Activated T-cell treated with anti-CD3 and anti-CD28 coated beads, Interleukin-2, amount 50 U/mL, for 4 hours (primary cell): ENCODE measurements around the gene FXN. TPM values are rescaled to one million over a fixed set of nuclear protein-coding genes. Genes with fewer than 3 reads are reported as not detected.
A peak's percentile ranks its signal among the peaks of the same experiment; 100 is the strongest.
"Not testable (repeated sequence)": the region's sequence is repeated elsewhere in the genome, so short reads cannot be mapped to it uniquely, and the experiment has no call there.

Experiments used
- ATAC-seq, 2 donors: fragments of 200-7000 bp; cut with Tn5 transposase; one replicate each; pipeline ENCODE4 v1.10.0; 2021
- DNase-seq: peaks from one replicate; pipeline ENCODE4 v3.0.0-alpha.2; 2020
- H3K27me3 Mint-ChIP-seq: one replicate; pipeline ENCODE4 v1.8.0; 2021; ENCODE audit warnings: low read depth, mixed read lengths
- H3K36me3 Mint-ChIP-seq: one replicate; pipeline ENCODE4 v1.8.0; 2022; ENCODE audit warnings: mixed read lengths; ENCODE audit not compliant: insufficient read depth
- H3K4me1 Mint-ChIP-seq: one replicate; pipeline ENCODE4 v1.8.0; 2021; ENCODE audit warnings: low read depth, mixed read lengths
- H3K4me3 Mint-ChIP-seq: one replicate; pipeline ENCODE4 v1.8.0; 2021; ENCODE audit warnings: mild to moderate bottlenecking, moderate library complexity, mixed read lengths
- H3K9me3 Mint-ChIP-seq: one replicate; pipeline ENCODE4 v1.8.0; 2021; ENCODE audit warnings: mixed read lengths
- total RNA-seq, 3 donors: library from RNA; stranded (reverse); gene quantifications; one replicate each; pipeline ENCODE4 v1.2.1, GENCODE V29; 2021

The FXN gene
- total RNA-seq, 3 donors from 2014 or later: 46.4 to 49.4 (median 46.7) TPM

GRCh38 chr9:69036799-69037198, 1.2 kb downstream of the FXN start:
- Mint-ChIP-seq H3K36me3 (peaks cover 2% of the 10 kb centered on the region), H3K4me3 (peak overlapping the region; percentile 94), H3K27me3 (no peaks in the 10 kb centered on the region), H3K4me1 (peaks cover 20% of the 10 kb centered on the region), H3K9me3 (no peaks in the 10 kb centered on the region)
- DNase-seq (no peak), ATAC-seq (no peak)

- Mint-ChIP-seq H3K4me3 (no peak overlapping the region), H3K36me3 (peaks cover 5% of the 10 kb centered on the region), H3K4me1 (peaks cover 36% of the 10 kb centered on the region), H3K27me3 (no peaks in the 10 kb centered on the region), H3K9me3 (no peaks in the 10 kb centered on the region)
- ATAC-seq (no peak), DNase-seq (no peak)
Observed at GRCh38 chr9:69040646-69041045, 5.1 kb downstream of the FXN start.

GRCh38 chr9:69044240-69045219, 9.0 kb downstream of the FXN start:
- H3K36me3 Mint-ChIP-seq: peaks cover 16% of the 10 kb centered on the region
- H3K9me3 Mint-ChIP-seq: no peaks in the 10 kb centered on the region
- H3K4me3 Mint-ChIP-seq: no peak overlapping the region
- peaks cover 25% of the 10 kb centered on the region for H3K4me1 Mint-ChIP-seq
- ATAC-seq (no peak), DNase-seq (no peak)
- H3K27me3 Mint-ChIP-seq: no peaks in the 10 kb centered on the region

GRCh38 chr9:69045821-69046220, 10.3 kb downstream of the FXN start:
- H3K27me3 Mint-ChIP-seq: no peaks in the 10 kb centered on the region
- H3K4me1 Mint-ChIP-seq: peaks cover 23% of the 10 kb centered on the region
- ATAC-seq: no peak
- no peaks in the 10 kb centered on the region for H3K9me3 Mint-ChIP-seq
- no peak overlapping the region for H3K4me3 Mint-ChIP-seq
- H3K36me3 Mint-ChIP-seq: peaks cover 16% of the 10 kb centered on the region
- DNase-seq: no peak

GRCh38 chr9:69046723-69047122, 11.2 kb downstream of the FXN start:
- H3K4me3 Mint-ChIP-seq: no peak overlapping the region
- no peaks in the 10 kb centered on the region for H3K27me3 Mint-ChIP-seq
- no peak for DNase-seq
- no peak for ATAC-seq
- peaks cover 18% of the 10 kb centered on the region for H3K36me3 Mint-ChIP-seq
- peaks cover 19% of the 10 kb centered on the region for H3K4me1 Mint-ChIP-seq
- no peaks in the 10 kb centered on the region for H3K9me3 Mint-ChIP-seq

GRCh38 chr9:69047371-69047770, 11.8 kb downstream of the FXN start:
- H3K9me3 Mint-ChIP-seq: no peaks in the 10 kb centered on the region
- no peaks in the 10 kb centered on the region for H3K27me3 Mint-ChIP-seq
- no peak for DNase-seq
- H3K36me3 Mint-ChIP-seq: peaks cover 18% of the 10 kb centered on the region
- peaks cover 18% of the 10 kb centered on the region for H3K4me1 Mint-ChIP-seq
- H3K4me3 Mint-ChIP-seq: no peak overlapping the region
- ATAC-seq: no peak

DNA sequence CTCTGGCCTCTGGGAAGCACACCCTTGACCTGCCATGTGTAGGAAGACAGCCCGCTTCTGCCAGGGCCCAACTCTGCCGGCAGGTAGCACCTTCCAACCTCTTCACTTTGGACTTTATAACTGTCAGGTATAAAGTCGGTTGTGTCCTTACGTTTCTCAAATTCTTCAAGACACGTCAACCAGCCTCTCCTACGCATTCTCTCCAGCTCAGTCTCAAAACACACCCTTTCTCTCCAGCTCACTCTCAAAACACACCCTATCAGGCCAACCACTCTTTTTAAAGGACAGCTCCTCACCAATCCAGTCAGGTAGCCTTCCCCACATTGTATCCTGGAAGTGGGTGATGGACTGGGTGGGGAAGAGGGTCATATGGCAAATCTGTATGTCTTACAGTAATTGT, 13.5 kb downstream of the FXN start:
- Mint-ChIP-seq H3K27me3 (no peaks in the 10 kb centered on the region), H3K4me1 (peaks cover 8% of the 10 kb centered on the region), H3K36me3 (peaks cover 20% of the 10 kb centered on the region), H3K4me3 (no peak overlapping the region), H3K9me3 (no peaks in the 10 kb centered on the region)
- no peak for ATAC-seq
- DNase-seq: no peak

DNA sequence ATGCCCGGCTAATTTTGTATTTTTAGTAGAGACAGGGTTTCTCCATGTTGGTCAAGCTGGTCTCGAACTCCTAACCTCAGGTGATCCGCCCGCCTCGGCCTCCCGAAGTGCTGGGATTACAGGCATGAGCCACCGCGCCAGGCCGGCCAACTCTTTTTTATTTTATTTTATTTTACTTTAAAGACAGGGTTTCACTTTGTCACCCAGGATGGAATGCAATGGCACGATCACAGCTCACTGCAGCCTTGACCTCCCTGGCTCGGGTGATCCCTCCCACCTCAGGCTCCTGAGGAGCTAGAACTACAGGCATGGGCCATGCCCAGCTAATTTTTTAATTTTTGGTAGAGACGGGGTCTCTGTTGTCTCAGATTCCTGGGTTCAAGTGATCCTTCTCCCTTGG, 15.4 kb downstream of the FXN start:
- not testable (repeated sequence) for H3K4me3 Mint-ChIP-seq, H3K9me3 Mint-ChIP-seq, ATAC-seq, DNase-seq, H3K4me1 Mint-ChIP-seq, H3K27me3 Mint-ChIP-seq
- peaks cover 20% of the 10 kb centered on the region for H3K36me3 Mint-ChIP-seq

DNA sequence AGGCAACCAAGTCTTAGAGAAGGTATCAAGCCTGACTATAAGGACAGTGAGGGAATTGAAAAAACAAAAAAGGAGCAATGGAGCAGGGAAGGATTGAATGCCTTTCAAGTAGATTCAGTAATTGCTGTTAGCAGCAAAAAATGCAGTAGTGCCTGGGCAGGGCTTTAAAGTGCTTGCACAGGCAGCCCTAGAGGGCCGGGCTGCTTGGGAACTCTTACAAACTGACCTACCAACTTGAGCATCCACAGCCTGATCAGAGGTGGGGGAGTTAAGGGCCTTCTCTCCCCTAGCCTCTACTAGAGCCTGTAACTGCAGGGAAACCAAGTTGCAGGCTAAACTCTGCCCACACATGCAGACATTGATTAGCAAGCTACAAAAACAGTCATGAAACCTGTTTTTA, 19.4 kb downstream of the FXN start:
- no peaks in the 10 kb centered on the region for H3K27me3 Mint-ChIP-seq

GRCh38 chr9:69056191-69056815, 20.8 kb downstream of the FXN start:
- Mint-ChIP-seq H3K9me3 (no peaks in the 10 kb centered on the region), H3K4me3 (no peak overlapping the region), H3K4me1 (no peaks in the 10 kb centered on the region), H3K36me3 (peaks cover 32% of the 10 kb centered on the region), H3K27me3 (no peaks in the 10 kb centered on the region)
- DNase-seq (no peak), ATAC-seq (no peak)

More for the DNA sequence above, 19.4 kb downstream of the FXN start:
- ATAC-seq (no peak), DNase-seq (no peak)
- H3K4me3 Mint-ChIP-seq: no peak overlapping the region
- H3K4me1 Mint-ChIP-seq: no peaks in the 10 kb centered on the region
- peaks cover 29% of the 10 kb centered on the region for H3K36me3 Mint-ChIP-seq
- no peaks in the 10 kb centered on the region for H3K9me3 Mint-ChIP-seq

DNA sequence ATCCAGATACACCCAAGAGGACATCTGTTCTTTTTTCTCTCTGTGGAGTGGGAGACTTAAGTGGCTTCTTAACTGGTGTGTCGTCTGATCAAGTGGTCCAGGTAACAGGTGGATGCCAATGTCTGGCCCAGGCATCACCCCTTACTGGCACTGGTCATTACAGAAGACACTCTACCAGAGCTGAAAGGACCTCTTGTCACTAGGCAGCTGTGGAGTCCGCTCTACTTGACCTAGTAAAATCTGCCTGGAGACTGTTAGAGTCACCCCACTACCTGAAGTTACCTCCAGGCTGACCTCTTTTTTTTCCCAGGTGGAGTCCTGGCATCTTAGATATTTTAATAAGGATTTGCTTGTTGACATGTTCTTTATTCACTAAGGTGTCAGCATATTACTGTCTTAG, 22.5 kb downstream of the FXN start:
- Mint-ChIP-seq H3K9me3 (no peaks in the 10 kb centered on the region), H3K27me3 (no peaks in the 10 kb centered on the region), H3K36me3 (peaks cover 33% of the 10 kb centered on the region), H3K4me3 (no peak overlapping the region), H3K4me1 (no peaks in the 10 kb centered on the region)
- ATAC-seq (no peak), DNase-seq (no peak)

DNA sequence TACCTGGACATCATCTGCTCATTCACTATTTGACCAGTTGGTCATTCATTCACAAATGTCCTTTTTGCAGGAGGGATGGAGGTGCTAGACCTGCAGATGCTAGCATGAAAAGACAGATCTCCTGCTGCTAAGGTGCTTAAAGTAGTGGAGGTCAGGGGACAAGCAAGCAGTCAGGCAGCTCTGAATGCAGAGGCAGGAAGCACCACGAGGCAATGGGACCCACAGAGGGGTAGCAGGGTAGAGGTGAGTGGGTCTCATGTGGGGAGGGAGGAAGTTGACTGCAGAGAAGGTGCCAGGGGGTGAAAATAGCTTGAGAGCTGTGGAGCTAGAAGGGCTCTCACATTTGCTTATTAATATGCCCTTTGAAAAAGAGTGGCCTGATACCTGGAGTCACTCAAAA, 25.2 kb downstream of the FXN start:
- no peaks in the 10 kb centered on the region for H3K9me3 Mint-ChIP-seq
- H3K36me3 Mint-ChIP-seq: peaks cover 39% of the 10 kb centered on the region
- ATAC-seq: no peak
- no peaks in the 10 kb centered on the region for H3K4me1 Mint-ChIP-seq
- DNase-seq: no peak
- no peak overlapping the region for H3K4me3 Mint-ChIP-seq
- H3K27me3 Mint-ChIP-seq: no peaks in the 10 kb centered on the region

GRCh38 chr9:69062195-69062594, 26.6 kb downstream of the FXN start:
- H3K36me3 Mint-ChIP-seq: peaks cover 42% of the 10 kb centered on the region
- H3K4me1 Mint-ChIP-seq: no peaks in the 10 kb centered on the region
- H3K9me3 Mint-ChIP-seq: no peaks in the 10 kb centered on the region
- DNase-seq (no peak), ATAC-seq (no peak)
- no peaks in the 10 kb centered on the region for H3K27me3 Mint-ChIP-seq
- no peak overlapping the region for H3K4me3 Mint-ChIP-seq

DNA sequence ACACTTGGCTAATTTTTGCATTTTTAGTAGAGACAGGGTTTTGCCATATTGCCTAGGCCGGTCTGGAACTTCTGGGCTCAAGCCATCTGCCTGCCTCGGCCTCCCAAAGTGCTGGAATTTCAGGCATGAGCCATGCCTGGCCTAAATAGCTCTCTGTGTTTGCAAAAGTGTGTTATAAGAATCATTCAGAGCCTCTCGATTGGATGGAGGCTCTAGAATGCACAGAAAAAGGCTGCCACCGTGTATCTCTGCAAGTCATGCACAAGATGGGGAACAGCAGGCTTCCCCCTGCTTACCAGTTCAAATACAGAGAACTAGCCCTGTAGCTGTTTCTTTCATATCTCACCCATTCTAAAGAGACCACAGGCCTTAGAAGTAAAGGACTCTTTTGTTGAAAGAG, 28.3 kb downstream of the FXN start:
- H3K27me3 Mint-ChIP-seq: no peaks in the 10 kb centered on the region
- H3K36me3 Mint-ChIP-seq: peaks cover 41% of the 10 kb centered on the region
- no peaks in the 10 kb centered on the region for H3K4me1 Mint-ChIP-seq
- no peak overlapping the region for H3K4me3 Mint-ChIP-seq
- DNase-seq (no peak), ATAC-seq (no peak)
- no peaks in the 10 kb centered on the region for H3K9me3 Mint-ChIP-seq

DNA sequence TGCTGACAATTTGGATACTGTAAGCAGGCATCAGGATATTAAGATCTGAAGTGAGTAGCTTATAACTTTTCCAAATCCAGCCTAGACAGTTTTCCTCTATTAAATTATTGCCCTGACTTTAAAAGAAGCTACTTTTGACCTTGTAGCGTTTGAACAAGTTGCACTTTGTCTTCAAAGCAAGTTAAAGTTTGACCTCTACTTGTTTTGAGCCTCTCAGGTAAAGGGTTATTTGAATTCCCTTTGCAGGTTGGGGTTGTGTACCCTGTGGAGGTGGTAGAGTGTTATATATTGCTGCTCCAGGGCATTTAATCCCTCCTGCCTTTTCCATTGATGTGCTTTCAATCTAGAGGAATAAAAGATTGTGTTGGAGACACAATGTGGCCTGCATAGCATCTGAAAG, 30.1 kb downstream of the FXN start:
- H3K36me3 Mint-ChIP-seq: peaks cover 36% of the 10 kb centered on the region
- no peaks in the 10 kb centered on the region for H3K27me3 Mint-ChIP-seq
- no peak for DNase-seq
- ATAC-seq: no peak
- H3K4me3 Mint-ChIP-seq: no peak overlapping the region
- H3K9me3 Mint-ChIP-seq: no peaks in the 10 kb centered on the region
- H3K4me1 Mint-ChIP-seq: no peaks in the 10 kb centered on the region
